ENCODE data around the gene HBS1L.

- TF ChIP-seq CTCF (IDR thresholded peaks at IDR 0.05 in 2 of 3, conservative IDR thresholded peaks at IDR 0.05 in 1 of 3; ENCODE audit: control insufficient read depth in 2 of 3, extremely low read depth in 1 of 3, insufficient read depth in 1 of 3, low read depth in 3 of 3, low read length in 3 of 3) (no peak), JUNB (IDR thresholded peaks at IDR 0.05) (no peak), YBX1 (IDR thresholded peaks at IDR 0.05) (no peak), EZH2 (IDR thresholded peaks at IDR 0.05; ENCODE audit: borderline replicate concordance, control insufficient read depth, low read depth, low read length) (no peak), ZNF274 (IDR thresholded peaks at IDR 0.05; ENCODE audit: insufficient read depth, insufficient read length) (no peak), NFYA (IDR thresholded peaks at IDR 0.05; ENCODE audit: borderline replicate concordance, low read depth, low read length) (no peak), HDAC6 (IDR thresholded peaks at IDR 0.05; ENCODE audit: unreplicated experiment) (no peak), CHD4 (IDR thresholded peaks at IDR 0.05) (no peak)
- TF ChIP-seq, protein P1, sequence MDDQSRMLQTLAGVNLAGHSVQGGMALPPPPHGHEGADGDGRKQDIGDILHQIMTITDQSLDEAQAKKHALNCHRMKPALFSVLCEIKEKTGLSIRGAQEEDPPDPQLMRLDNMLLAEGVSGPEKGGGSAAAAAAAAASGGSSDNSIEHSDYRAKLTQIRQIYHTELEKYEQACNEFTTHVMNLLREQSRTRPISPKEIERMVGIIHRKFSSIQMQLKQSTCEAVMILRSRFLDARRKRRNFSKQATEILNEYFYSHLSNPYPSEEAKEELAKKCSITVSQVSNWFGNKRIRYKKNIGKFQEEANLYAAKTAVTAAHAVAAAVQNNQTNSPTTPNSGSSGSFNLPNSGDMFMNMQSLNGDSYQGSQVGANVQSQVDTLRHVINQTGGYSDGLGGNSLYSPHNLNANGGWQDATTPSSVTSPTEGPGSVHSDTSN (IDR thresholded peaks at IDR 0.05; ENCODE audit: insufficient replicate concordance, low read depth, low read length): no peak
Measured at GRCh38 chr6:134938896-134939295, 115.7 kb downstream of the HBS1L start.

Measured in GM12878 (cell line).